B cell (primary cell): ENCODE measurements around the gene C5.

Source experiments
- CTCF ChIP-seq: fragments of 200-600 bp; IDR thresholded peaks from one replicate; pipeline ENCODE4 v1.8.0; 2022; ENCODE audit warnings: antibody characterized with exemption, mild to moderate bottlenecking
- EZH2 ChIP-seq: IDR thresholded peaks from 2 replicates; pipeline ENCODE4 v1.6.1; 2012; ENCODE audit warnings: borderline replicate concordance, low read depth, mild to moderate bottlenecking, moderate library complexity, low read length; ENCODE audit not compliant: insufficient read depth, poor library complexity, severe bottlenecking

DNA sequence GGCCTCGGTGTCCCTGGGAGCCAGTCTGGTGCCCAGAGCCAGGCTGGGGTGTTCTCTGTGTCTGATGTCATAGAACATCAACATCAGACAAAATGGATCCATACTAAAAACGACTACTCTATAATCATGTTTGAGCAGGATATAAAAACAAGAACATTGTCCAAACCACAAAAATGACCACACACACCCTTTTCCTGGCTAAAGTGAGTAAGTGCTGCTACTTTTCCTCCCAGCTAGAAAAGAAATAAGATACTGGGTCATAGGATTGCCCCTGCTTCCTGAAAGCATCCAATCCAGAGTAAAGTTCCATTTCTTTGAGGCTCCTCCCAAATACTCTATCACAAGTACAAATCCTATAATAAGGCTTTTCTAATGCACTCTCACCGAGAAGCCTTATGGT, 103.8 kb downstream of the C5 start:
- TF ChIP-seq CTCF (no peak), EZH2 (no peak)
